GM12872 (cell line): ENCODE measurements around the gene RCSD1.

Experiments used
- TF ChIP-seq, protein P1 (sequence below): IDR thresholded peaks from 3 replicates; pipeline ENCODE4 v1.5.1; 2011; ENCODE audit warnings: low read depth, mild to moderate bottlenecking, low read length, moderate library complexity; ENCODE audit not compliant: insufficient read depth

RCSD1 gene

GRCh38 chr1:167698313-167698712, 68.3 kb downstream of the RCSD1 start:
- TF ChIP-seq, protein P1, sequence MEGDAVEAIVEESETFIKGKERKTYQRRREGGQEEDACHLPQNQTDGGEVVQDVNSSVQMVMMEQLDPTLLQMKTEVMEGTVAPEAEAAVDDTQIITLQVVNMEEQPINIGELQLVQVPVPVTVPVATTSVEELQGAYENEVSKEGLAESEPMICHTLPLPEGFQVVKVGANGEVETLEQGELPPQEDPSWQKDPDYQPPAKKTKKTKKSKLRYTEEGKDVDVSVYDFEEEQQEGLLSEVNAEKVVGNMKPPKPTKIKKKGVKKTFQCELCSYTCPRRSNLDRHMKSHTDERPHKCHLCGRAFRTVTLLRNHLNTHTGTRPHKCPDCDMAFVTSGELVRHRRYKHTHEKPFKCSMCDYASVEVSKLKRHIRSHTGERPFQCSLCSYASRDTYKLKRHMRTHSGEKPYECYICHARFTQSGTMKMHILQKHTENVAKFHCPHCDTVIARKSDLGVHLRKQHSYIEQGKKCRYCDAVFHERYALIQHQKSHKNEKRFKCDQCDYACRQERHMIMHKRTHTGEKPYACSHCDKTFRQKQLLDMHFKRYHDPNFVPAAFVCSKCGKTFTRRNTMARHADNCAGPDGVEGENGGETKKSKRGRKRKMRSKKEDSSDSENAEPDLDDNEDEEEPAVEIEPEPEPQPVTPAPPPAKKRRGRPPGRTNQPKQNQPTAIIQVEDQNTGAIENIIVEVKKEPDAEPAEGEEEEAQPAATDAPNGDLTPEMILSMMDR = no peak

GRCh38 chr1:167701510-167701909, 71.5 kb downstream of the RCSD1 start:
- TF ChIP-seq, protein P1 = no peak

GRCh38 chr1:167703557-167703956, 73.5 kb downstream of the RCSD1 start:
- TF ChIP-seq, protein P1 = no peak

GRCh38 chr1:167704715-167705114, 74.7 kb downstream of the RCSD1 start:
- TF ChIP-seq, protein P1 = no peak

DNA sequence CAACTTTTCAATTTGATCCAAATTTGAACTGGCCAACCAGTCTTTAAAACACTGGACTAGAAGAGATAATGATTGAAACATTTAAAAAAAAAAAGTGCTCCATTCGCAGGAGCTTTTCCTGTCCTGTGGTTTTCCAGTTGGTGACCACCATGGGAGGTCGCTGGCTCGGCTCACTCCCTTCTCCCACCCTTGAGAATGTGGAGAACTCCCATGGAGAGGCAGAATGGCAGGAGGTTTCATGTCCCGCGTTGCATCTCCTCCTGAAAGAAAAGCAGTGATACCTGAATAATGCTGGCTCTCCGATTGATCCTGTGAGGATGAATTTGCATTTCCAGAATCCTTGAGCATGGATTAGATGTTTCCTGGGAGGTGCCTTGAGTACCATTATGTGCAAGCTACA, 75.2 kb downstream of the RCSD1 start:
- TF ChIP-seq, protein P1 = no peak

- TF ChIP-seq, protein P1 = no peak
These were observed 76.3 kb downstream of the RCSD1 start for GRCh38 chr1:167706363-167706762.

- TF ChIP-seq, protein P1 = no peak
These were observed 77.2 kb downstream of the RCSD1 start for GRCh38 chr1:167706931-167707877.
